ENCODE results near the gene PARD3. TPM values are rescaled to one million over a fixed set of nuclear protein-coding genes. Genes with fewer than 3 reads are reported as not detected.

Gene PARD3
- total and polyA plus RNA-seq, 2 donors (not counting 3 experiments of a cell fraction or from before 2014, with no cell fraction given) = 7.3 to 24.1 TPM

- dilution Hi-C loops (cut with MboI; ENCODE audit: extremely low pct_ligation_motif_present, low sequenced_read_pairs) (no loop called here), intact Hi-C loops (cut with micrococcal nuclease) (no loop called here)
- Histone ChIP-seq H3K36me3 (ENCODE audit: control insufficient read depth in 2 of 2, extremely low read depth in 1 of 2, insufficient read depth in 2 of 2, low read length in 2 of 2) (no peaks in the 10 kb centered on the region), H3K4me3 (replicated peaks in 1 of 3; ENCODE audit: insufficient read depth in 1 of 3, low read depth in 1 of 3, low read length in 3 of 3) (no peak overlapping the region), H2AFZ (ENCODE audit: low read depth, low read length) (no peak overlapping the region), H3K27ac (ENCODE audit: insufficient read depth, low read depth, low read length) (no peak overlapping the region), H3K9me3 (replicated peaks; ENCODE audit: control insufficient read depth, insufficient read depth, low read length) (no peaks in the 10 kb centered on the region), H3K9me1 (replicated peaks; ENCODE audit: control insufficient read depth, extremely low read depth, insufficient read depth, low read length) (no peaks in the 10 kb centered on the region), H3K27me3 (ENCODE audit: control insufficient read depth in 2 of 2, insufficient read depth in 2 of 2, low read length in 2 of 2) (peaks cover 2 to 8% of the 10 kb centered on the region in 2 experiments), H3K9ac (replicated peaks; ENCODE audit: extremely low read depth, insufficient read depth, low read length) (no peak overlapping the region), H3K4me2 (ENCODE audit: insufficient read depth, low read length) (no peak overlapping the region), H3K4me1 (ENCODE audit: control insufficient read depth, extremely low read depth, insufficient read depth, low read length) (no peaks in the 10 kb centered on the region), H4K20me1 (replicated peaks; ENCODE audit: control insufficient read depth, extremely low read depth, insufficient read depth, low read length) (no peaks in the 10 kb centered on the region), H3K79me2 (ENCODE audit: control insufficient read depth, insufficient read depth, low read length) (no peaks in the 10 kb centered on the region)
- DNase-seq (ENCODE audit: low read depth, low spot score) (no peak), FAIRE-seq (no peak)
- no TSS peak for BruUV-seq (replicated peaks)
- CTCF ChIA-PET = no interaction called here
- POLR2A ChIA-PET = no interaction called here
- TF ChIP-seq CTCF (IDR thresholded peaks at IDR 0.05; ENCODE audit: extremely low read depth in 1 of 2, insufficient read depth in 1 of 2, low read depth in 1 of 2, low read length in 2 of 2) = no peak
- no peak for TF ChIP-seq GATA2 (IDR thresholded peaks at IDR 0.05; ENCODE audit: insufficient read depth, insufficient read length, low read depth, low read length)
- TF ChIP-seq MAX (IDR thresholded peaks at IDR 0.05; ENCODE audit: insufficient read depth, insufficient read length) = no peak
- TF ChIP-seq FOS (IDR thresholded peaks at IDR 0.05; ENCODE audit: borderline replicate concordance, insufficient read depth, low read length) = no peak
- no peak for TF ChIP-seq POLR2AphosphoS5 (IDR thresholded peaks at IDR 0.05; ENCODE audit: insufficient read depth, low read depth, low read length)
- no peak for TF ChIP-seq EZH2 (IDR thresholded peaks at IDR 0.05; ENCODE audit: borderline replicate concordance, low read depth, low read length, severe bottlenecking)
- TF ChIP-seq POLR2A (IDR thresholded peaks at IDR 0.05; ENCODE audit: low read depth, low read length) = no peak
- no peak for TF ChIP-seq MYC (IDR thresholded peaks at IDR 0.05; ENCODE audit: low read depth, low read length)
- TF ChIP-seq JUN (IDR thresholded peaks at IDR 0.05; ENCODE audit: borderline replicate concordance, insufficient read depth, insufficient read length, low read depth) = no peak
Observed at GRCh38 chr10:34859170-34859569, 44.1 kb upstream of the PARD3 start.
